ENCODE measurements around the gene KCMF1. TPM values are rescaled to one million over a fixed set of nuclear protein-coding genes. Genes with fewer than 3 reads are reported as not detected.
A peak's percentile ranks its signal among the peaks of the same experiment; 100 is the strongest.

KCMF1 gene
- total RNA-seq, 1 experiment from 2014 or later = 73.6 TPM

DNA sequence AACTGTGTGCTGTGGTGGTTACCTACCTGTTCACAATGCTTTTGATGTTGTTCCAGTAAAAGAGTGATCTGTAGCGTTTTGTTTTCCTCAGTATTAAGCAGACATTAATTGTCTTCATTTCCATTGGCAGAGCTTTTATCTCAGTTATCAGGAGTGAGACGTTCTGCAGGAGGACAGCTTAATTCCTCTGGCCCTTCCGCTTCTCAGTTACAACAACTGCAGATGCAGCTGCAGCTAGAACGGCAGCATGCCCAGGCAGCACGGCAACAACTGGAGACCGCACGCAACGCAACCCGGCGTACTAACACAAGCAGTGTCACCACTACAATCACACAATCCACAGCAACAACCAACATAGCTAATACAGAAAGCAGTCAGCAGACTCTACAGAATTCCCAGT, 78.3 kb downstream of the KCMF1 start:
- Histone ChIP-seq H3K27ac (ENCODE audit: low read length) (no peak overlapping the region), H3F3A (ENCODE audit: low read length, unreplicated experiment) (peaks cover 8% of the 10 kb centered on the region), H3K79me2 (ENCODE audit: low read length) (no peaks in the 10 kb centered on the region), H2AFZ (ENCODE audit: low read length) (no peak overlapping the region), H3K4me3 (ENCODE audit: low read length) (no peak overlapping the region), H4K20me1 (ENCODE audit: low read length) (no peaks in the 10 kb centered on the region), H3K4me1 (ENCODE audit: insufficient read depth, low read length) (peaks cover 21% of the 10 kb centered on the region), H3K9me2 (replicated peaks; ENCODE audit: low read length) (no peaks in the 10 kb centered on the region), H3K9me3 (ENCODE audit: low read length) (no peaks in the 10 kb centered on the region), H3K36me3 (ENCODE audit: low read depth, low read length) (peaks cover 51% of the 10 kb centered on the region), H3K4me2 (ENCODE audit: low read length) (no peak overlapping the region), H3K9ac (ENCODE audit: low read length) (no peak overlapping the region), H3K27me3 (ENCODE audit: low read length) (no peaks in the 10 kb centered on the region)
- ChIA-PET POLR2A (ENCODE audit: unreplicated experiment) (no interaction called here), CTCF (no interaction called here)
- BruUV-seq (replicated peaks) = no TSS peak
- DNase-seq (no peak), ATAC-seq (no peak)
- intact Hi-C loops (cut with micrococcal nuclease) = no loop called here
- no peak for TF ChIP-seq EZH2 (IDR thresholded peaks at IDR 0.05; ENCODE audit: low read length, unreplicated experiment)
- no peak for TF ChIP-seq EZH2phosphoT487 (IDR thresholded peaks at IDR 0.05; ENCODE audit: borderline replicate concordance, low read length)
- TF ChIP-seq, protein P1, sequence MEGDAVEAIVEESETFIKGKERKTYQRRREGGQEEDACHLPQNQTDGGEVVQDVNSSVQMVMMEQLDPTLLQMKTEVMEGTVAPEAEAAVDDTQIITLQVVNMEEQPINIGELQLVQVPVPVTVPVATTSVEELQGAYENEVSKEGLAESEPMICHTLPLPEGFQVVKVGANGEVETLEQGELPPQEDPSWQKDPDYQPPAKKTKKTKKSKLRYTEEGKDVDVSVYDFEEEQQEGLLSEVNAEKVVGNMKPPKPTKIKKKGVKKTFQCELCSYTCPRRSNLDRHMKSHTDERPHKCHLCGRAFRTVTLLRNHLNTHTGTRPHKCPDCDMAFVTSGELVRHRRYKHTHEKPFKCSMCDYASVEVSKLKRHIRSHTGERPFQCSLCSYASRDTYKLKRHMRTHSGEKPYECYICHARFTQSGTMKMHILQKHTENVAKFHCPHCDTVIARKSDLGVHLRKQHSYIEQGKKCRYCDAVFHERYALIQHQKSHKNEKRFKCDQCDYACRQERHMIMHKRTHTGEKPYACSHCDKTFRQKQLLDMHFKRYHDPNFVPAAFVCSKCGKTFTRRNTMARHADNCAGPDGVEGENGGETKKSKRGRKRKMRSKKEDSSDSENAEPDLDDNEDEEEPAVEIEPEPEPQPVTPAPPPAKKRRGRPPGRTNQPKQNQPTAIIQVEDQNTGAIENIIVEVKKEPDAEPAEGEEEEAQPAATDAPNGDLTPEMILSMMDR (conservative IDR thresholded peaks at IDR 0.05; ENCODE audit: low read depth, low read length) = no peak

DNA sequence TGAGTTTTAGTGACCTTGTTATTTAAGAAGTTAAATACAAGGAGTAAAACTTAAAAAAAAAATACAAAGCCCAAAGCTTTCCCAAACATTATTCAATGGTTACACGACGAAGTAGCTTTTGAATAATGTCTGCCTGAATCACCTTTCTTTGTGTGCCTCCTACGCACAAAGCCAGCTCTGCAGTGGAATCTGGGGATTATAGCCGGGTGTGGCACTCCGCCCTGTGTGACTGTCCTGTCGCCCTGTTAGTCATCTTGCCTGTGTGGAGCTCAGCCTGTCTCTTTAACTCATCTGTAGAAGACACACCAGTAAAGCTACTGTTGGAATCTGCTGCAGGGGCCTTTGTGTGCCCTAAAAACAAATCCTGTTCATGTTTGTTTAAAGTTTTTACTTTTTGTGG, 82.8 kb downstream of the KCMF1 start:
- Histone ChIP-seq H3K9ac (ENCODE audit: low read length) (peak overlapping the region; percentile 46), H3K4me1 (ENCODE audit: insufficient read depth, low read length) (peaks cover 23% of the 10 kb centered on the region), H3K9me3 (ENCODE audit: low read length) (no peaks in the 10 kb centered on the region), H3K27ac (ENCODE audit: low read length) (peak overlapping the region; percentile 89), H3K9me2 (replicated peaks; ENCODE audit: low read length) (no peaks in the 10 kb centered on the region), H3K27me3 (ENCODE audit: low read length) (no peaks in the 10 kb centered on the region), H3F3A (ENCODE audit: low read length, unreplicated experiment) (peaks cover 8% of the 10 kb centered on the region), H3K4me3 (ENCODE audit: low read length) (peak overlapping the region; percentile 6; the same call in 1 of the 2 replicates), H3K79me2 (ENCODE audit: low read length) (no peaks in the 10 kb centered on the region), H2AFZ (ENCODE audit: low read length) (no peak overlapping the region), H4K20me1 (ENCODE audit: low read length) (no peaks in the 10 kb centered on the region), H3K36me3 (ENCODE audit: low read depth, low read length) (peaks cover 31% of the 10 kb centered on the region), H3K4me2 (ENCODE audit: low read length) (peak overlapping the region; percentile 64)
- BruUV-seq (replicated peaks) = no TSS peak
- intact Hi-C loops (cut with micrococcal nuclease) = no loop called here
- POLR2A ChIA-PET (ENCODE audit: unreplicated experiment) = interaction anchor here (0.5 to 0.8 kb wide), 3 partner anchors 34 to 584 kb away, joined by 3 to 6 read pairs (median 4); partner anchors contain the start of gene KCMF1
- TF ChIP-seq, protein P1 (conservative IDR thresholded peaks at IDR 0.05; ENCODE audit: low read depth, low read length) = no peak
- CTCF ChIA-PET = interaction anchor here (0.6 to 1.6 kb wide), 5 partner anchors 13 to 128 kb away, joined by 3 to 10 read pairs (median 5); no protein-coding TSS in a partner anchor
- ATAC-seq = peak; percentile 100
- DNase-seq = peak; percentile 91

DNA sequence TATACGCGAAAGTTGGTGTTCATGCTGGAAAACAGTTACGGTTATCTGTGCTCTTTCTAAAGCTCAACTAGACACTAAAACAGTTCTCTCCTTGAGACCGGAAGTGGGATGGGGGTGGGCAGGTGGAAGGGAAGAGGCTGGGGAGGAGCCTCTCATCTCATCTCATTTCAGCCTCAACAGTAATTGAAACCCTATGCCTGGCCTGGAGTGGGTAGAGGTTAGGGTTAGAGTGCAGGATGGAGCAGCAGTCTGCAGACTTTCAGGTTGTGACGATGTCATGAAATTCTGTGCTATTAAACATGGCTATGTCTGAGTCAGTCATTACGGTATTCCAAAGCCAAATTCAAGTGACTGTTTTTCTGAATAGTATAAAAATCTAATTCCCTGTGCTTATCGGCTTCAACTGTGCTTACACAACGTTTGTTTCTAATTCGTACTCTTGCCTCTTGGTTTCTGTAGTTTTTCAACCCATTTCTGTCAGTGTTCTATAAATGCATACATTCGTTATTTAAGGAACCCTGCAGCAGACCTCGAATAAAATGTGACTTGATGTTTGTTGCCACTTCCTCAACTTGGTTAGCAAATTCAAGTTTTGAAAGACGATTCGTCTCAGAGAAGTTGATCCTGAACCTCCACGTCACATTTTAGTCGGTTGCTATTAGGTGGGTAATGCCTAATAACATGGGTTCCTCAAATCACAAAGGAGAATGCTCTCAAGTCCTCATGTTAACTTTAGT, 86.4 kb downstream of the KCMF1 start:
- no peaks in the 10 kb centered on the region for H3K9me3 ChIP-seq (ENCODE audit: low read length)
- no peak overlapping the region for H2AFZ ChIP-seq (ENCODE audit: low read length)
- no peaks in the 10 kb centered on the region for H3K27me3 ChIP-seq (ENCODE audit: low read length)
- H3K9me2 ChIP-seq (replicated peaks; ENCODE audit: low read length) = no peaks in the 10 kb centered on the region
- no peaks in the 10 kb centered on the region for H4K20me1 ChIP-seq (ENCODE audit: low read length)
- H3K4me2 ChIP-seq (ENCODE audit: low read length) = no peak overlapping the region
- ChIA-PET POLR2A (ENCODE audit: unreplicated experiment) (no interaction called here), CTCF (no interaction called here)
- ATAC-seq (no peak), DNase-seq (no peak)
- peaks cover 21% of the 10 kb centered on the region for H3K4me1 ChIP-seq (ENCODE audit: insufficient read depth, low read length)
- no peak overlapping the region for H3K9ac ChIP-seq (ENCODE audit: low read length)
- H3K27ac ChIP-seq (ENCODE audit: low read length) = no peak overlapping the region
- H3K4me3 ChIP-seq (ENCODE audit: low read length) = no peak overlapping the region
- BruUV-seq (replicated peaks) = no TSS peak
- peaks cover 17% of the 10 kb centered on the region; the same call in 1 of the 2 replicates for H3K36me3 ChIP-seq (ENCODE audit: low read depth, low read length)
- no peak for TF ChIP-seq EZH2 (IDR thresholded peaks at IDR 0.05; ENCODE audit: low read length, unreplicated experiment)
- TF ChIP-seq EZH2phosphoT487 (IDR thresholded peaks at IDR 0.05; ENCODE audit: borderline replicate concordance, low read length) = no peak
- TF ChIP-seq, protein P1 (conservative IDR thresholded peaks at IDR 0.05; ENCODE audit: low read depth, low read length) = no peak
- intact Hi-C loops (cut with micrococcal nuclease) = no loop called here
- peaks cover 8% of the 10 kb centered on the region for H3F3A ChIP-seq (ENCODE audit: low read length, unreplicated experiment)
- no peaks in the 10 kb centered on the region for H3K79me2 ChIP-seq (ENCODE audit: low read length)

Data from PC-3 (cell line).